ENCODE results near the gene NKX6-1. TPM values are rescaled to one million over a fixed set of nuclear protein-coding genes. Genes with fewer than 3 reads are reported as not detected.

The NKX6-1 gene
- polyA plus RNA-seq, 1 donor from 2014 or later = 20.1 TPM

GRCh38 chr4:84515075-84515474 is 16.0 kb upstream of the NKX6-1 start:
- H3K9me2 ChIP-seq (ENCODE audit: insufficient read depth, low read length) = no peaks in the 10 kb centered on the region
- H3K4me3 ChIP-seq (ENCODE audit: low read length) = no peak overlapping the region
- H2AFZ ChIP-seq (ENCODE audit: low read depth, low read length) = no peak overlapping the region
- H3K9me3 ChIP-seq (ENCODE audit: low read length) = no peaks in the 10 kb centered on the region
- H3K79me2 ChIP-seq (replicated peaks; ENCODE audit: insufficient read depth, low read length) = no peaks in the 10 kb centered on the region
- H3K27me3 ChIP-seq (ENCODE audit: insufficient read depth, low read depth, low read length) = no peaks in the 10 kb centered on the region
- H3K9ac ChIP-seq (ENCODE audit: low read length) = no peak overlapping the region
- no peak for TF ChIP-seq MXI1 (conservative IDR thresholded peaks at IDR 0.05; ENCODE audit: poor library complexity, severe bottlenecking)
- TF ChIP-seq EZH2 (IDR thresholded peaks at IDR 0.05; ENCODE audit: borderline replicate concordance, insufficient read depth, low read length, poor library complexity, severe bottlenecking) = no peak
- no peak for TF ChIP-seq TAF1 (IDR thresholded peaks at IDR 0.05; ENCODE audit: low read depth)
- TF ChIP-seq EP300 (conservative IDR thresholded peaks at IDR 0.05; ENCODE audit: poor library complexity, severe bottlenecking) = no peak
- no peak for TF ChIP-seq SMC3 (conservative IDR thresholded peaks at IDR 0.05; ENCODE audit: poor library complexity)
- H4K20me1 ChIP-seq (ENCODE audit: insufficient read depth) = no peaks in the 10 kb centered on the region
- H3F3A ChIP-seq (ENCODE audit: insufficient read depth, low read length, poor library complexity, severe bottlenecking) = no peaks in the 10 kb centered on the region
- H3K27ac ChIP-seq (ENCODE audit: low read length) = no peak overlapping the region
- no peak overlapping the region for H3K4me2 ChIP-seq (ENCODE audit: low read length)
- H3K36me3 ChIP-seq (ENCODE audit: insufficient read depth, low read length) = no peaks in the 10 kb centered on the region

GRCh38 chr4:84512277-84512676 is 13.2 kb upstream of the NKX6-1 start:
- no peaks in the 10 kb centered on the region for H4K20me1 ChIP-seq (ENCODE audit: insufficient read depth)
- no peak overlapping the region for H2AFZ ChIP-seq (ENCODE audit: low read depth, low read length)
- no peak overlapping the region for H3K4me3 ChIP-seq (ENCODE audit: low read length)
- no peaks in the 10 kb centered on the region for H3K27me3 ChIP-seq (ENCODE audit: insufficient read depth, low read depth, low read length)
- no peaks in the 10 kb centered on the region for H3F3A ChIP-seq (ENCODE audit: insufficient read depth, low read length, poor library complexity, severe bottlenecking)
- H3K36me3 ChIP-seq (ENCODE audit: insufficient read depth, low read length) = no peaks in the 10 kb centered on the region
- no peak overlapping the region for H3K4me2 ChIP-seq (ENCODE audit: low read length)
- H3K9me2 ChIP-seq (ENCODE audit: insufficient read depth, low read length) = no peaks in the 10 kb centered on the region
- no peaks in the 10 kb centered on the region for H3K79me2 ChIP-seq (replicated peaks; ENCODE audit: insufficient read depth, low read length)
- H3K27ac ChIP-seq (ENCODE audit: low read length) = no peak overlapping the region
- no peak overlapping the region for H3K9ac ChIP-seq (ENCODE audit: low read length)
- no peaks in the 10 kb centered on the region for H3K9me3 ChIP-seq (ENCODE audit: low read length)
- TF ChIP-seq REST (IDR thresholded peaks at IDR 0.05; ENCODE audit: borderline replicate concordance) = no peak
- TF ChIP-seq EZH2 (IDR thresholded peaks at IDR 0.05; ENCODE audit: borderline replicate concordance, insufficient read depth, low read length, poor library complexity, severe bottlenecking) = no peak
- TF ChIP-seq EP300 (conservative IDR thresholded peaks at IDR 0.05; ENCODE audit: poor library complexity, severe bottlenecking) = no peak
- no peak for TF ChIP-seq POLR2AphosphoS5 (IDR thresholded peaks at IDR 0.05)

GRCh38 chr4:84511703-84512102 is 12.6 kb upstream of the NKX6-1 start:
- Histone ChIP-seq H3K36me3 (ENCODE audit: insufficient read depth, low read length) (no peaks in the 10 kb centered on the region), H3K27ac (ENCODE audit: low read length) (no peak overlapping the region), H3K27me3 (ENCODE audit: insufficient read depth, low read depth, low read length) (no peaks in the 10 kb centered on the region), H3K9me2 (ENCODE audit: insufficient read depth, low read length) (no peaks in the 10 kb centered on the region), H3K9ac (ENCODE audit: low read length) (no peak overlapping the region), H3F3A (ENCODE audit: insufficient read depth, low read length, poor library complexity, severe bottlenecking) (no peaks in the 10 kb centered on the region), H4K20me1 (ENCODE audit: insufficient read depth) (no peaks in the 10 kb centered on the region), H3K4me2 (ENCODE audit: low read length) (no peak overlapping the region), H3K79me2 (replicated peaks; ENCODE audit: insufficient read depth, low read length) (no peaks in the 10 kb centered on the region), H3K9me3 (ENCODE audit: low read length) (no peaks in the 10 kb centered on the region), H2AFZ (ENCODE audit: low read depth, low read length) (no peak overlapping the region), H3K4me3 (ENCODE audit: low read length) (no peak overlapping the region)
- TF ChIP-seq MXI1 (conservative IDR thresholded peaks at IDR 0.05; ENCODE audit: poor library complexity, severe bottlenecking) = no peak
- TF ChIP-seq CTCF (IDR thresholded peaks at IDR 0.05; ENCODE audit: poor library complexity, severe bottlenecking) = no peak
- TF ChIP-seq RAD21 (conservative IDR thresholded peaks at IDR 0.05) = no peak
- no peak for TF ChIP-seq POLR2AphosphoS5 (IDR thresholded peaks at IDR 0.05)
- TF ChIP-seq SMC3 (conservative IDR thresholded peaks at IDR 0.05; ENCODE audit: poor library complexity) = no peak
- TF ChIP-seq TAF1 (IDR thresholded peaks at IDR 0.05; ENCODE audit: low read depth) = no peak
- no peak for TF ChIP-seq EZH2 (IDR thresholded peaks at IDR 0.05; ENCODE audit: borderline replicate concordance, insufficient read depth, low read length, poor library complexity, severe bottlenecking)
- TF ChIP-seq REST (IDR thresholded peaks at IDR 0.05; ENCODE audit: borderline replicate concordance) = no peak
- no peak for TF ChIP-seq EP300 (conservative IDR thresholded peaks at IDR 0.05; ENCODE audit: poor library complexity, severe bottlenecking)
